K562 (cell line): ENCODE measurements around the gene RAB39B. TPM values are rescaled to one million over a fixed set of nuclear protein-coding genes. Genes with fewer than 3 reads are reported as not detected.

Experiments used
- ATAC-seq: fragments of 200-7000 bp; cut with Tn5 transposase; 3 replicates; pipeline ENCODE4 v1.9.1; 2020; ENCODE audit warnings: moderate library complexity
- BruUV-seq: library from RNA; stranded (reverse); fragments of 400-500 nt; replicated peaks from 2 replicates; lab custom pipeline; 2021; lab: Mats Ljungman, UMichigan
- CTCF ChIA-PET: fragments of 300-600 bp; formaldehyde crosslinking; extraction: SDS; loops from one replicate; lab custom pipeline; 2021; ENCODE audit warnings: low intra/inter-chr PET ratio; lab: Yijun Ruan, JAX
- POLR2A ChIA-PET: fragments of 300-600, 350-650 bp; sonication (Branson Sonifier 250); formaldehyde crosslinking; extraction: SDS; loops from one replicate; lab custom pipeline; 2021; ENCODE audit warnings: antibody characterized with exemption, inconsistent platforms; lab: Yijun Ruan, JAX
- DNase-seq, 4 experiments: peaks; one replicate each; pipeline versions ENCODE4 v3.0.0 to v3.0.0-alpha.2; 2011 to 2018; ENCODE audit warnings: low spot score in 3 of 4, mixed read lengths in 3 of 4; ENCODE audit errors: extremely low read depth in 1 of 4
- FAIRE-seq: peaks from 2 replicates; lab custom pipeline; 2011; peaks lifted over from hg19 to GRCh38; lab: Jason Lieb, UNC
- H2AFZ ChIP-seq: 2 replicates; pipeline ENCODE4 v1.6.0; 2011; ENCODE audit warnings: low read depth, low read length, control low read depth, inconsistent platforms
- H3K27ac ChIP-seq: fragments of 200-600 bp; 3 replicates; pipeline ENCODE4 v1.8.0; 2011; ENCODE audit warnings: low read depth, mild to moderate bottlenecking, control low read depth, inconsistent platforms, low read length, moderate library complexity, mixed read lengths; ENCODE audit errors: extremely low read depth
- H3K27me3 ChIP-seq, 2 experiments: fragments of 300-600 bp in 1 of 2; 2 replicates in 1 of 2; 3 replicates in 1 of 2; pipeline versions ENCODE4 v1.6.0 to v1.8.0; 2011; ENCODE audit warnings: inconsistent platforms in 2 of 2, low read length in 2 of 2, mild to moderate bottlenecking in 1 of 2, mixed read lengths in 1 of 2, moderate library complexity in 1 of 2; ENCODE audit not compliant: control insufficient read depth in 2 of 2, insufficient read depth in 2 of 2
- H3K36me3 ChIP-seq: fragments of 300-600 bp; 3 replicates; pipeline ENCODE4 v1.8.0; 2011; ENCODE audit warnings: mild to moderate bottlenecking, low read length, inconsistent platforms; ENCODE audit not compliant: control insufficient read depth, insufficient read depth
- H3K4me1 ChIP-seq, 2 experiments: fragments of 200-600 bp in 1 of 2; replicated peaks in 1 of 2; 2 replicates in 1 of 2; 3 replicates in 1 of 2; pipeline versions ENCODE4 v1.5.1 to v1.8.0; 2011; ENCODE audit warnings: inconsistent platforms in 2 of 2, low read length in 2 of 2, mild to moderate bottlenecking in 1 of 2, mixed read lengths in 1 of 2, moderate library complexity in 1 of 2; ENCODE audit not compliant: control insufficient read depth in 2 of 2, insufficient read depth in 2 of 2
- H3K4me2 ChIP-seq: 2 replicates; pipeline ENCODE4 v1.6.1; 2011; ENCODE audit warnings: low read length, control low read depth, inconsistent platforms, mixed read lengths; ENCODE audit not compliant: insufficient read depth
- H3K4me3 ChIP-seq: fragments of 200-600 bp; sonication (generic), shearing (Covaris generic); 2 replicates; pipeline ENCODE4 v1.5.1; 2016; ENCODE audit warnings: control low read depth, inconsistent platforms
- H3K79me2 ChIP-seq: fragments of 200-600 bp; 3 replicates; pipeline ENCODE4 v1.8.0; 2011; ENCODE audit warnings: low read length, inconsistent platforms; ENCODE audit not compliant: control insufficient read depth, insufficient read depth
- H3K9ac ChIP-seq, 2 experiments: 2 replicates each; pipeline versions ENCODE4 v1.6.0 to v1.6.1; 2011; ENCODE audit warnings: low read depth in 2 of 2, low read length in 2 of 2, control low read depth in 1 of 2, inconsistent platforms in 1 of 2, mild to moderate bottlenecking in 1 of 2, mixed read lengths in 1 of 2; ENCODE audit not compliant: insufficient read depth in 1 of 2
- H3K9me1 ChIP-seq: one replicate; pipeline ENCODE4 v1.6.0; 2011; ENCODE audit warnings: inconsistent platforms, mild to moderate bottlenecking, low read length, moderate library complexity; ENCODE audit not compliant: control insufficient read depth, insufficient read depth
- H3K9me3 ChIP-seq: replicated peaks from 2 replicates; pipeline ENCODE4 v1.5.1; 2011; ENCODE audit warnings: low read depth, low read length, inconsistent platforms; ENCODE audit not compliant: control insufficient read depth, insufficient read depth
- H4K20me1 ChIP-seq: replicated peaks from 2 replicates; pipeline ENCODE4 v1.6.1; 2011; ENCODE audit warnings: low read length, inconsistent platforms, mixed read lengths; ENCODE audit not compliant: control insufficient read depth, insufficient read depth
- MAFG ChIP-seq: fragments of 450-650 bp; conservative IDR thresholded peaks from 2 replicates; pipeline ENCODE4 v1.6.1; 2016; ENCODE audit warnings: missing genetic modification characterization, missing compliant biosample characterization
- SAP30 ChIP-seq: fragments of 200-600 bp; sonication (generic); IDR thresholded peaks from 2 replicates; pipeline ENCODE4 v1.6.1; 2012; ENCODE audit warnings: borderline replicate concordance, low read depth, mild to moderate bottlenecking, moderate library complexity, low read length, control low read depth, inconsistent platforms; ENCODE audit not compliant: insufficient read depth, poor library complexity, severe bottlenecking
- TEAD4 ChIP-seq, 2 experiments: sonication (generic) in 1 of 2; formaldehyde crosslinking in 1 of 2; IDR thresholded peaks; 2 replicates each; pipeline versions ENCODE4 v1.6.1 to v1.8.0; 2012 to 2022; ENCODE audit warnings: borderline replicate concordance in 1 of 2, inconsistent platforms in 1 of 2, low read length in 1 of 2, mild to moderate bottlenecking in 1 of 2, missing genetic modification reagents in 1 of 2
- ZNF217 ChIP-seq: sonication (generic); formaldehyde crosslinking; IDR thresholded peaks from 2 replicates; pipeline ENCODE4 v1.8.0; 2022; ENCODE audit warnings: mild to moderate bottlenecking, missing genetic modification reagents
- ZNF282 ChIP-seq: sonication (generic); formaldehyde crosslinking; IDR thresholded peaks from 2 replicates; pipeline ENCODE4 v1.8.1; 2023; ENCODE audit warnings: missing genetic modification reagents
- ZNF778 ChIP-seq: fragments of 450-650 bp; formaldehyde crosslinking; IDR thresholded peaks from 2 replicates; pipeline ENCODE4 v1.4.0; 2020; ENCODE audit warnings: mild to moderate bottlenecking, moderate library complexity
- WGBS: fragments of 100-300 bp; shearing (Covaris generic); methylation state at CpG from one replicate; pipeline ENCODE4 v1.1.6; 2016; ENCODE audit warnings: low coverage, mixed read lengths; ENCODE audit not compliant: insufficient coverage; ENCODE audit errors: missing lambda C conversion rate; 5-methylcytosine and 5-hydroxymethylcytosine counted together
- in situ Hi-C: fragments of 300-500 bp; cut with MboI; formaldehyde crosslinking; loops from 4 replicates; pipeline ENCODE4 v1.15.0; 2018; ENCODE audit warnings: inconsistent platforms, mixed read lengths
- intact Hi-C: fragments of 100-400 bp; cut with micrococcal nuclease; formaldehyde crosslinking; loops from 2 replicates; pipeline ENCODE4 v1.14.2; 2022
- polyA plus RNA-seq, 8 experiments: library from polyadenylated mRNA; depleted of rRNA in 4 of 8; stranded (reverse) in 5 of 8; unstranded in 3 of 8; fragments of >200 nt; fragmentation: Nextera tagmentation in 2 of 8; fragmentation: Illumina TruSeq in 1 of 8; extraction: Ambion mirVana in 2 of 8; extraction: Trizol in 1 of 8; gene quantifications; 2 replicates each; pipeline versions ENCODE4 v1.2.1 to v1.2.3, GENCODE V29; 2011 to 2014; ENCODE audit warnings: inconsistent platforms in 1 of 8, missing spikeins in 1 of 8
- total RNA-seq, 7 experiments: library from RNA; depleted of rRNA in 6 of 7; stranded (reverse); fragments of >200 nt in 6 of 7; fragmentation: Illumina TruSeq in 2 of 7; extraction: Trizol in 2 of 7; gene quantifications; 2 replicates each; pipeline versions ENCODE4 v1.2.1 to v1.2.3, GENCODE V29; 2011 to 2021; ENCODE audit warnings: low replicate concordance in 1 of 7

The RAB39B gene
- total and polyA plus RNA-seq, 9 of the 15 experiments (the other 6 are each of a cell fraction or from before 2014, with no cell fraction given): 0.04 to 0.07 (median 0.04) TPM; not detected in 6

DNA sequence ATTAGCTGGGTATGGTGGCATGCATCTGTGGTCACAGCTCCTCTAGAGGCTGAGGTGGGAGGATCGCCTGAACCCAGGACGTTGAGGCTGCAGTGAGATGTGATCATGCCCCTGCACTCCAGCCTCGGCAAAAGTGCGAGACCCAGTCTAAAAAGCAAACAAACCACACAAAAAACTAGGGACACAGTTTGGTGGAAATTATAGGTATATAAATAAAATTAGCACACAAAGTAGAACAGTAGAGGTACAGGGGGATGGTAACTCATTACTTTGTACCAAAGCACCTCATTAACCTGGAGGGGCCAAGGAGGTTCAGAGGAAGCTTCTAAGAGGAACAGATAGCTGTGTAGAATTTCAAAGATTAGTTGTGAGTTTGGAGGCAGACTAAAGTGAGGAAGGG is 42.9 kb downstream of the RAB39B start:
- Histone ChIP-seq H3K79me2 (peaks cover 74% of the 10 kb centered on the region), H3K4me3 (no peak overlapping the region), H3K27me3 (no peaks in the 10 kb centered on the region), H3K4me2 (no peak overlapping the region), H3K9ac (no peak overlapping the region), H2AFZ (no peak overlapping the region), H3K36me3 (peaks cover 50% of the 10 kb centered on the region), H3K27ac (no peak overlapping the region), H4K20me1 (peaks cover 8% of the 10 kb centered on the region), H3K9me1 (no peaks in the 10 kb centered on the region), H3K9me3 (no peaks in the 10 kb centered on the region), H3K4me1 (peaks cover 3 to 15% of the 10 kb centered on the region in 2 experiments; a peak in 3 of 5 replicates)
- in situ Hi-C loops: no loop called here
- BruUV-seq: no TSS peak
- FAIRE-seq (no peak), ATAC-seq (no peak), DNase-seq (no peak)
- CTCF ChIA-PET: no interaction called here
- 96% methylated on average over 4 of the region's 4 CpGs for whole genome bisulfite sequencing
- intact Hi-C loops: no loop called here
- no peak for TF ChIP-seq ZNF282 (CRISPR knock-in tag)
- TF ChIP-seq MAFG: no peak
- no peak for TF ChIP-seq SAP30
- no peak for TF ChIP-seq TEAD4 (IDR thresholded peaks at IDR 0.05; ENCODE audit: low read length)
- TF ChIP-seq TEAD4 (CRISPR knock-in tag; IDR thresholded peaks at IDR 0.05; ENCODE audit: borderline replicate concordance): no peak
- no peak for TF ChIP-seq ZNF217 (CRISPR knock-in tag)
- no peak for TF ChIP-seq ZNF778
- POLR2A ChIA-PET: interaction anchor here (1.5 kb wide), 1 partner anchor 9 kb away, joined by 4 read pairs; no protein-coding TSS in a partner anchor
